ENCODE results near the gene MOV10L1.

MOV10L1 gene

DNA sequence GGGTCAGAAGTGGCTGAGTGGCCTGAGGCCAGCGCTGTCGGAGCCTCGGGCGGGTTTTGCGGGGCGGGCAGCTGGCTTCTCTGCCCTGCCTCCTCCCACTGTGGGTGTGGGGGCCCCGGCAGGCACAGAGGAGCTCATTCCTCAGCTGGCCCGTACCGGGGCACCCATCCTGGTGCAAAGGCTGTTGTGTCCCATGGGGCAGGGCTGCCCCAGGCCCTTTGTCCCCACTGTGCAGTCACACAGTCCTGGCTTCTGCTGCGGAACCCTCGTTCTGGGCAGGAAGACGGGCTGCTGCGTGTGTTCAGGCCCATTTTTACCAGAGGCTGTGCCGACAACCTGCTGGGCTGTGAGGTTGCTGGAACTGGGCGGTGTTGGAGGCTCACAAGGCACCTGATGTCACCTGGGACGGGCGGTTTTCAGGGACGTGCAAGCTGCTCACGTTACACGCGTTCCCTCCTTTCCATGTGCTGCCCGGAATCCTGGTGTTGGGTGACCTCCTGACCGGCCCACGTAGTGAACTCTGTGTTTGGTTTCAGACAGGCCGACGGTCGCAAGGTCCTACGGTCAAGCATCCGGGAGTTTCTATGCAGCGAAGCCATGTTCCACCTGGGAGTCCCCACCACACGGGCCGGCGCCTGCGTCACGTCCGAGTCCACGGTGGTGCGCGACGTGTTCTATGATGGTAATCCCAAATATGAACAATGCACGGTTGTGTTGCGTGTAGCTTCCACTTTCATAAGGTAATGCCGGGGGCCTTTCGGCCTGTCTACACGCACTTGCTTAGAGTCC lies 116.2 kb downstream of the MOV10L1 start:
- DNase-seq (ENCODE audit: low read depth), result no peak

DNA sequence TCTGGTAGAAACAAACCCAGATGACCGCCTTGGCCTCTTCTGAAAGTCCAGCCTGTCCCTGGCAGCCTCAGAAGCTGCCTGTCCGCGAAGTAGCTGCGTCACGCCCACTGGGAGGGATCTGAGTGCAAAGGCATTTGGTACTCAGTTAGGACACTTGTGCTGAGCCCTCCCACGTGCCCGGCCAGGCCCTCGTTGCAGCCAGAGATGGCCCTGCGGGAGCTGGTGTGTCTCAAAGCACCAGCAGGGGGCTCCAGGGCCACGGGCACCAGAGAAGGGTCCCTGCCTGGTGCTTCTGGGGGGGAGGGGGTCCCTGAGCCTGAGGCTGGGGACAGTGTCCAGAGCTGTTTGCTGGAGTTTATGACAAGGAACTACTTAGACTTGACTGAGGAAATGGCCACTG lies 116.8 kb downstream of the MOV10L1 start:
- DNase-seq (ENCODE audit: low read depth), result no peak

DNA sequence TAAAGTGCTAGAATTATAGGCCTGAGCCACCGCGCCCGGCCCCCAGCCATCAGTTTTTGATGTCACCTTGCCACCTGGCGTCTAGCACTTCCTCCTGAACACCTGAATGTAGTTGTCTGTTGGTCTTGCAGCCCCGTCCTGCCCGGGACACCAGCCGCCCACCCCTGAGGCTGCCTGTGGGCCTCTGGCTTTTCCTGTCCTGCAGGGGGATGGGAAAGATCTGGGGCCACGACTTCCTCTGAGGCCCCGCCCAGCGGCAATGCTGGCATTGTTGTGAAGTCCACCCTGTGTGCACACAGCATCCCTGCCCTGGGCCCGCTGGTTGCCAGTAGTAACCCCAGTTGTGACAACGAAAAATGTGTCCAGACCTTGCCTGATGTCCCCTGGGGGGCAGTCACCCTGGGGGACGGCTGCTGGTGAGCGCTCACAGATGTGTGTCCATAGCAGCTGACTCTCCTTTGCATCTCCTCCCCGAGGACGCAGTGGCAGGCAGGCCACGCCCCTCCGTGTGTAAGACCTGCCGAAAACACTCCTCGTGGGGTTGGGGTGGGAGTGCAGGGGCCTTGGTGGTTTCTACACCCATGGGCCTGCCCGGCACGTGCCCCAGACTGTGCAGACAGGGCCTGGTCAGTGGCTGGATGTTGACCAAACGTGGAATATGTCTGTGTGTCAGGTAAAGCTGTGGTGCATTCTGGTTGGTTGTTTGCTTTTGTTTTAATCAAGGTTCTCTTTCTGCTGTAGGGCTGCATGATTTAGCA lies 117.8 kb downstream of the MOV10L1 start:
- DNase-seq (ENCODE audit: low read depth), result no peak

DNA sequence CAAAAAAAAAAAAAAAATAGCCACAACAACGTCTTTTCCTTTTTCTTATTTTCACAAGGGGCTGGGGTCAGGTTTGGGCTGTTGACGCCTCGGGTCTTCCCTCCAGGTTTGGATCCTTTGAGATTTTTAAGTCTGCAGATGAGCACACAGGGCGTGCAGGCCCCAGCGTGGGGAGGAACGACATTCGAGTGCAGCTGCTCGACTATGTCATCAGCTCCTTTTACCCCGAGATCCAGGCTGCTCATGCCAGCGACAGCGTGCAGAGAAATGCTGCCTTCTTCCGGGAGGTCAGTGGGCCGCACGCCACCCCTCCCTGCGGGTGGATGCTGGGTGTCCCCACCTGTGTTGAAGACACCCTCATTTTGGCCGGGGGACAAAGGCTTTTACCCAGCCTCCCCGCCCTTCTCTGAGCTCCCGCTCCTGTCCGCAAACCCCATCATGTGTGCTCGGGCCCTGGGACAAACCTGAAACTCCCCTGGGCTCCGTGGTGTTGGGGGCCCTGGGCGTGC lies 118.7 kb downstream of the MOV10L1 start:
- DNase-seq (ENCODE audit: low read depth), result no peak

DNA sequence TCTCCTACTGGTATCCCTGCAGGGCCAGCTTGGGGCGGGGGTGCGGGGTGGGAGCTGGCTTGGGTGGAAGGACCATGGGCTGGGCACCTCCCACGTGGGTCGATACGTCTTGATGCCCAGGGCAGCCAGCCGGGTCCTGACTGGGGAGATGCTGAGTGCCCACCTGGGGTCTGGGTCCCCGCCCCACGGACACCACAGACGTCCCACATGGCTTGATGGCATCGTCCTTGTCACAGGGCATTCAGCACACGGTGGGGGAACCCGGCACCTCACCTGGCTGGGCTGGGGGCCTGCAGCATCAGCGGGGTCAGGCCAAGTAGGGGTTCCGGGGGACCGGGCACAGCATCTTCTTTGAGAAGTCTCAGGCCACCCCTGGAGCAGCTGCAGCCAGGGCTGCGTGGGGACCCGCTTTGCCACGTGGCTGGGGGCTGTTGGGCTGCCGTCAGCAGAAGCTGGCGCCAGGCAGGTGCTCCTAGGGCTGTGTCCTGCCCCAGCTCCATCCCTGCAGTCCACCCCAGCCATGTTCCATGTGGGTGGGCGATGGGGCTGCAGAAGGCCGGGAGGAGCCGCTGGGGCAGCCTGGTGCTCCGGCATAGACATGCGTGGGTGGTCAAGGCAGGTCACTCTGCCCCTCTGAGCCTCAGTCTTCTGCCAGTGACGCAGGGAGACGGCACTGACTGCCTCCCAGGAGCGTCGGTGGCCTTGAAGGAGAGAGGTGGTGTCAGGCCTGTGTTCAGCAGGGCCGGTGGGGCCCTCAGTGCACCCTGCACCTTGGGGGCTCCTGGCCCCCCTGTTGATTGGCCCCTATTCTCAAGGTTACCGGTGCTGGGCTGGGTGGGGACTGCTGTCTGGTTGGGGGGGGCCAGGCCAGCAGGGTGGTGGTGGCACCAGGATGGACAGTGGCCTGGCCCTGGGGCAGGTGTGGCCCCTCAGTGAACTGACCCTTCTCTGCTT lies 119.4 kb downstream of the MOV10L1 start:
- no peak for DNase-seq (ENCODE audit: low read depth)

DNA sequence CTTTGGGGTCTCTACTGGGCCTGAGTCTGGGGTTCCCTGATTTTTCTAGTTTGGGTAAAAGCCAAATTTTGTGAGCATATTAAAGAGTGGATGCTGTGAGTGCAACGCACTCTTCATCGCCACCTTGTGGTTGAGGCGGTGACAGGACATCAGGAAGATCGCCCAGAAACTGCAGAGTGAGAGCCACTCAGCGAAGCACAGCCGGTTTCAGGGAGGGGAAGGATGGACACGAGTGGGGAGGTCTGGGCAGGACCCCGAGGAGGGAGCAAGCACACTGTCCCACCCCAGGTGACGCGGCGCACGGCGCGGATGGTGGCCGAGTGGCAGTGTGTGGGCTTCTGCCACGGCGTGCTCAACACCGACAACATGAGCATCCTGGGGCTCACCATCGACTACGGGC lies 120.1 kb downstream of the MOV10L1 start:
- DNase-seq (ENCODE audit: low read depth), result peak; percentile 9

DNA sequence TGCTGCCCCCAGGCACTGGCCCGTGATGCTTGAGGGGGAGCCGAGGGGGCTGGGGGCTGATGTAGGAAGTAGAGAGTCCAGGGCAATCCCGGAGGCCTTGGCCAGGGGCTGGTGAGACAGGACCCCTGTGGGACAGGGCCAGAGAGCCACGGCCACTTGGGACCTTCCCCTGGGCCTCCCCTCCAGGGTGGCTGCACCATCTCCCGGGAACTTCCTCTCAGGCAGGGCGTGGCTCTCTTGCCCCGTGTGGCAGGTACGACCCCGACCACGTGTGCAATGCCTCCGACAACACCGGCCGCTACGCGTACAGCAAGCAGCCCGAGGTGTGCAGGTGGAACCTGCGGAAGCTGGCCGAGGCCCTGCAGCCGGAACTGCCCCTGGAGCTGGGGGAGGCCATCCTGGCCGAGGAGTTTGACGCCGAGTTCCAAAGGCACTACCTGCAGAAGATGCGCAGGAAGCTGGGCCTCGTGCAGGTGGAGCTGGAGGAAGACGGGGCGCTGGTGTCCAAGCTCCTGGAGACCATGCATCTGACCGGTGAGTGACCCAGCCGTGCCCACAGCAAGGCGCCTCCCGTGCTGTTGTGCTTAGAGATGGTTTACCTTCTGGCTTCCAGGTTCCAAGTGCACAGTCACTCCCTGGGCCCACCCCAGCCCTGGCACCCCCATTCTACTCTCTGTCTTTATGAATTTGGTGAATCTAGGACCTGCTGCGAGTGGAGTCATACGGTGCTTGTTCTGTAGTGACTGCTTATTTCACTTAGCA lies 120.8 kb downstream of the MOV10L1 start:
- DNase-seq (ENCODE audit: low read depth), result no peak

DNA sequence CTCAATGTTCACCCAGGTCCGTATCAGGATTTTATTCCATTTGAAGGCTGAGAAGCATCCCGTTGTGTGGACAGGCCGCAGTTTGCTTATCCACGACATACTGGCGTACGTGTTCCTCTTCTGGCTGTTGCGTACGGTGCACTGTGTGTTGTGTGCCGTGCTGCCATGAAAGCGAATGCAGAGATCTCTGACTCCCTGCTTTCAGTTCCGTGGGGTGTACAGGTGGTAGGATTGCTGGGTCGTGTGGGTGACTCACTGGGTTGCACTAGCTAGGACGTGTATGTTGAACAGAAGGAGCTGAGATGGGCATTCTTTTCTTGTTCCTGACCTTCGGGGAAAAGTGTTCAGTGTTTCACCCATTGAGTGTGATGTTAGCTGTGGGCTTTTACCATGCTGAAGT lies 121.3 kb downstream of the MOV10L1 start:
- DNase-seq (ENCODE audit: low read depth), result no peak

Measured in non-pigmented ciliary epithelial cell (primary cell).